WERI-Rb-1 (cell line): Measurements from ENCODE around the gene GLUD2.
"Not testable (repeated sequence)": the region's sequence is repeated elsewhere in the genome, so short reads cannot be mapped to it uniquely, and the experiment has no call there.

Experiments
- DNase-seq: peaks from one replicate; pipeline ENCODE4 v3.0.0-alpha.2; 2020
- H3K27ac ChIP-seq: fragments of 250-450 bp; sonication (Bioruptor Pico); 2 replicates; pipeline ENCODE4 v1.5.1; 2020; ENCODE audit warnings: mild to moderate bottlenecking, moderate library complexity
- H3K27me3 ChIP-seq: fragments of 250-450 bp; sonication (Bioruptor Pico); 2 replicates; pipeline ENCODE4 v1.5.1; 2021; ENCODE audit warnings: mild to moderate bottlenecking, low read depth, moderate library complexity; ENCODE audit not compliant: insufficient read depth, severe bottlenecking
- H3K36me3 ChIP-seq: fragments of 250-450 bp; sonication (Bioruptor Pico); 2 replicates; pipeline ENCODE4 v1.5.1; 2020; ENCODE audit warnings: mild to moderate bottlenecking, moderate library complexity
- H3K4me3 ChIP-seq: 2 replicates; pipeline ENCODE4 v1.5.1; 2011; ENCODE audit warnings: low read depth, mild to moderate bottlenecking, control low read depth, low read length
- H3K9me3 ChIP-seq: fragments of 250-450 bp; sonication (Bioruptor Pico); 2 replicates; pipeline ENCODE4 v1.5.1; 2021; ENCODE audit warnings: mild to moderate bottlenecking, moderate library complexity; ENCODE audit not compliant: severe bottlenecking
- TF ChIP-seq, protein P1 (sequence below): IDR thresholded peaks from 2 replicates; pipeline ENCODE4 v1.5.1; 2011; ENCODE audit warnings: low read depth, mild to moderate bottlenecking, control low read depth, inconsistent platforms, low read length

The GLUD2 gene

DNA sequence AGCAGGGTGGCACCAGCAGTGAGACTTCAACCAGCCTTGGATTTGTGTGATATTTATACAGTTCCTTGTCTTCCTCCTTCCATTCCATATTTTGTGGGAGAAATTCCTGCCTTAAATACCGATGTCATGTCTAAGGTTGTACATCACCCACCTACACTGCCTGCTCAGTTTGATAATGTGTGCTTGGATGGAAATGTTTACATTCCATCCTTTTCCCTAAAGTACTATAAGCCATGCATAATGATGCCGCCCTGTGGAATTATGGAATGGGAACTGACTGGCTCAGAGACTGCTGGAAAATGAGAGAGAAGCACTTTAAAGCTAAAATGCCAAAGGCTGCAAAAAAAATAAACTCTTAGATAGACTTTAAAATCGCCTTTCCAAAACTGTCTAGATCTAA, 11.3 kb upstream of the GLUD2 start:
- TF ChIP-seq, protein P1, sequence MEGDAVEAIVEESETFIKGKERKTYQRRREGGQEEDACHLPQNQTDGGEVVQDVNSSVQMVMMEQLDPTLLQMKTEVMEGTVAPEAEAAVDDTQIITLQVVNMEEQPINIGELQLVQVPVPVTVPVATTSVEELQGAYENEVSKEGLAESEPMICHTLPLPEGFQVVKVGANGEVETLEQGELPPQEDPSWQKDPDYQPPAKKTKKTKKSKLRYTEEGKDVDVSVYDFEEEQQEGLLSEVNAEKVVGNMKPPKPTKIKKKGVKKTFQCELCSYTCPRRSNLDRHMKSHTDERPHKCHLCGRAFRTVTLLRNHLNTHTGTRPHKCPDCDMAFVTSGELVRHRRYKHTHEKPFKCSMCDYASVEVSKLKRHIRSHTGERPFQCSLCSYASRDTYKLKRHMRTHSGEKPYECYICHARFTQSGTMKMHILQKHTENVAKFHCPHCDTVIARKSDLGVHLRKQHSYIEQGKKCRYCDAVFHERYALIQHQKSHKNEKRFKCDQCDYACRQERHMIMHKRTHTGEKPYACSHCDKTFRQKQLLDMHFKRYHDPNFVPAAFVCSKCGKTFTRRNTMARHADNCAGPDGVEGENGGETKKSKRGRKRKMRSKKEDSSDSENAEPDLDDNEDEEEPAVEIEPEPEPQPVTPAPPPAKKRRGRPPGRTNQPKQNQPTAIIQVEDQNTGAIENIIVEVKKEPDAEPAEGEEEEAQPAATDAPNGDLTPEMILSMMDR, result no peak
- Histone ChIP-seq H3K9me3 (no peaks in the 10 kb centered on the region), H3K27me3 (peaks cover 37% of the 10 kb centered on the region), H3K27ac (no peak overlapping the region), H3K4me3 (no peak overlapping the region), H3K36me3 (no peaks in the 10 kb centered on the region)
- DNase-seq, result no peak

GRCh38 chrX:121036951-121037350, 10.5 kb upstream of the GLUD2 start:
- TF ChIP-seq, protein P1, result no peak

DNA sequence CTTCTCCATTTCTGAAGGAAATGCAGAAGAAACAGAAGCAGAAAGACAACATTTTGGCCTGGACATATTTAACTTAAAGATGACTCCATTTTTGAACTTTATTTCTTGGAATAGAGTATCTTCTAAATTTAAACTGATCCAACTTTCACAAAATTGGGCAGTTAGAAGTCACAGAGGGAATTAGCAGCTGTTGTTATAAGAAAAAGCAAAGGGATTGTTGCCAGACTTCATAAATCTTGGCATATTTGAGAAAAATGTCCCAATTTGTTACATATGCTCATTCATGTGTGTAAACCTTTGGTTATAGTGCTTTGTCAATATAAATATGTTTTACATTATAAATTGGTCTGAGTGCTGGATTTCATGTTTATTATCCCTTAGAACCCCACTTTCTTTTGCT, 3.4 kb downstream of the GLUD2 start:
- no peak overlapping the region for H3K27ac ChIP-seq
- TF ChIP-seq, protein P1, result no peak
- no peaks in the 10 kb centered on the region for H3K36me3 ChIP-seq
- H3K27me3 ChIP-seq, result peaks cover 40% of the 10 kb centered on the region
- H3K4me3 ChIP-seq, result no peak overlapping the region
- H3K9me3 ChIP-seq, result no peaks in the 10 kb centered on the region
- no peak for DNase-seq

More at GRCh38 chrX:121036951-121037350, 10.5 kb upstream of the GLUD2 start:
- Histone ChIP-seq H3K4me3 (no peak overlapping the region), H3K27me3 (peaks cover 34% of the 10 kb centered on the region), H3K9me3 (no peaks in the 10 kb centered on the region), H3K36me3 (no peaks in the 10 kb centered on the region), H3K27ac (no peak overlapping the region)
- no peak for DNase-seq

DNA sequence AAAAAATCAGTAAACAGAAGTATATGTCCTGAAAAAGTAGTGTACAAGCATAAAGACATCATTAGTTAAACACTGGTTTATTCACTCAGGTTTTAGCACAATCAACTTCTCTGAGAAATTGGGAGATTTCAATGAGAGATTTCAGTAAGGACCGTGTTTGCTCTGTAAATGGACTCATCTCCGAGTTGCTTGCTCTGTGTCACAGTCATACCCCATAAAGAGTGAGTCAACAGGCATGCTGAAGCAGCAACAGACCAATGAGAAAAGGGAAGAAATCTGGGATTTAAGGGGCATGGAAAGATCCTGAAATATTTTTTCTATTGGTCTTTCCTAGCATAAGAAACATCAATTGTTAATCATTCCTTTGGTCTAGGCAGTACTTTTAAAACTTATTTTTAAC, 4.7 kb downstream of the GLUD2 start:
- Histone ChIP-seq H3K9me3 (no peaks in the 10 kb centered on the region), H3K27ac (no peak overlapping the region), H3K4me3 (no peak overlapping the region), H3K36me3 (no peaks in the 10 kb centered on the region), H3K27me3 (peaks cover 34% of the 10 kb centered on the region)
- TF ChIP-seq, protein P1, result no peak
- DNase-seq, result no peak

GRCh38 chrX:121062289-121062688, 14.9 kb downstream of the GLUD2 start:
- DNase-seq, result no peak
- no peak overlapping the region for H3K27ac ChIP-seq
- TF ChIP-seq, protein P1, result no peak
- no peaks in the 10 kb centered on the region for H3K36me3 ChIP-seq
- H3K4me3 ChIP-seq, result no peak overlapping the region
- peaks cover 24% of the 10 kb centered on the region for H3K27me3 ChIP-seq
- H3K9me3 ChIP-seq, result no peaks in the 10 kb centered on the region

DNA sequence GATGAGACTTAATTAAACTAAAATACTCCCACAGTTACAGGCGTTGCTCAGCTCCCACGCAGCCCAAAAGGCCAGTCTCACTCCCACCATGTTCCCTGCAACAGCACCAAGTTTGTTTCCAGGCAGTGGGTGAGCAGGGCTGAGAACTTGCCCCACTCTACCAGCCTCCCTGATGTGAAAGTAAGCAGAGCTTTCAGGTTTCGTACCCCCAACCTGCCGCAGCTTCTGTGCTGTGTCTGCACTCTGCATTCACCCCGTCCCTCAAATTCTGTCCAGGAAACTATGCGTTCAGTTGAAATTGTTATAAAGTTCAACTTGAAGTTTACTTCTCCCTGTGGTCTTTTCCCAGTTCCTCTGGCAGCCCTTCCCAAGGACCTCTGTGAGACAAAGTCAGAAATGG, 17.2 kb downstream of the GLUD2 start:
- no peak overlapping the region for H3K4me3 ChIP-seq
- DNase-seq, result no peak
- peaks cover 18% of the 10 kb centered on the region for H3K27me3 ChIP-seq
- no peaks in the 10 kb centered on the region for H3K36me3 ChIP-seq
- TF ChIP-seq, protein P1, result no peak
- H3K9me3 ChIP-seq, result no peaks in the 10 kb centered on the region
- no peak overlapping the region for H3K27ac ChIP-seq

DNA sequence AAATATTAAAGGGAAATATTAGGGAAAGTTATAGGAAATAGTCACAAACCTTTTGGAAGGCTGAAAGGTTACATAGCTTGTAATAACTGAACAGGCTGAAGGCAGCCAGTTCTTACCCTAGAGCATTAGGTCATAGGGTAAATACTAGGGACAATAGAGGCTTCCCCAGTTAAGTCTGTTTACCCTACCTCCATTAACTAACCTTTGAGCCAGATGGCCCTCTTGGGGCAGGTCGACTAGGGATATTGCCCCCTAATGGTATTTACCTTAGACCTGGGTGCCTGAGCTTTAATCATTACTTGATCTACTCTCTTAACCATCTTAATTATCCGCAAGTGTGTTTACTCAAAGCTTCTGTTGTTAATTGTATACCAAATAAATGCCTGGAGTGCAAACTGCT, 36.8 kb downstream of the GLUD2 start:
- peaks cover 43% of the 10 kb centered on the region for H3K27me3 ChIP-seq
- DNase-seq, H3K36me3 ChIP-seq, H3K4me3 ChIP-seq, H3K9me3 ChIP-seq, H3K27ac ChIP-seq: not testable (repeated sequence)
